ENCODE data around the gene ITPR3. TPM values are rescaled to one million over a fixed set of nuclear protein-coding genes. Genes with fewer than 3 reads are reported as not detected.

The ITPR3 gene
- total RNA-seq, 1 donor from 2014 or later, result 43.0 TPM

GRCh38 chr6:33672808-33673207, 51.7 kb downstream of the ITPR3 start:
- Histone ChIP-seq H3K27ac (no peak overlapping the region), H3K4me3 (no peak overlapping the region), H3K27me3 (no peaks in the 10 kb centered on the region), H3K36me3 (no peaks in the 10 kb centered on the region), H3K9me3 (no peaks in the 10 kb centered on the region), H3K4me1 (no peaks in the 10 kb centered on the region)
- intact Hi-C loops (cut with DNase I), result no loop called here
- DNase-seq (ENCODE audit: low spot score in 2 of 2), result peak; percentile 50 to 79
- TF ChIP-seq, protein P1, sequence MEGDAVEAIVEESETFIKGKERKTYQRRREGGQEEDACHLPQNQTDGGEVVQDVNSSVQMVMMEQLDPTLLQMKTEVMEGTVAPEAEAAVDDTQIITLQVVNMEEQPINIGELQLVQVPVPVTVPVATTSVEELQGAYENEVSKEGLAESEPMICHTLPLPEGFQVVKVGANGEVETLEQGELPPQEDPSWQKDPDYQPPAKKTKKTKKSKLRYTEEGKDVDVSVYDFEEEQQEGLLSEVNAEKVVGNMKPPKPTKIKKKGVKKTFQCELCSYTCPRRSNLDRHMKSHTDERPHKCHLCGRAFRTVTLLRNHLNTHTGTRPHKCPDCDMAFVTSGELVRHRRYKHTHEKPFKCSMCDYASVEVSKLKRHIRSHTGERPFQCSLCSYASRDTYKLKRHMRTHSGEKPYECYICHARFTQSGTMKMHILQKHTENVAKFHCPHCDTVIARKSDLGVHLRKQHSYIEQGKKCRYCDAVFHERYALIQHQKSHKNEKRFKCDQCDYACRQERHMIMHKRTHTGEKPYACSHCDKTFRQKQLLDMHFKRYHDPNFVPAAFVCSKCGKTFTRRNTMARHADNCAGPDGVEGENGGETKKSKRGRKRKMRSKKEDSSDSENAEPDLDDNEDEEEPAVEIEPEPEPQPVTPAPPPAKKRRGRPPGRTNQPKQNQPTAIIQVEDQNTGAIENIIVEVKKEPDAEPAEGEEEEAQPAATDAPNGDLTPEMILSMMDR (IDR thresholded peaks at IDR 0.05), result peak in 2 of 3 experiments; percentile 45 to 51

GRCh38 chr6:33673851-33674250, 52.7 kb downstream of the ITPR3 start:
- Histone ChIP-seq H3K36me3 (no peaks in the 10 kb centered on the region), H3K4me3 (no peak overlapping the region), H3K4me1 (no peaks in the 10 kb centered on the region), H3K9me3 (no peaks in the 10 kb centered on the region), H3K27ac (no peak overlapping the region), H3K27me3 (no peaks in the 10 kb centered on the region)
- no peak for DNase-seq (ENCODE audit: low spot score in 2 of 2)
- intact Hi-C loops (cut with DNase I), result no loop called here
- TF ChIP-seq, protein P1 (IDR thresholded peaks at IDR 0.05), result no peak

- intact Hi-C loops (cut with DNase I), result no loop called here
- Histone ChIP-seq H3K4me1 (no peaks in the 10 kb centered on the region), H3K27me3 (no peaks in the 10 kb centered on the region), H3K36me3 (no peaks in the 10 kb centered on the region), H3K9me3 (no peaks in the 10 kb centered on the region), H3K4me3 (no peak overlapping the region), H3K27ac (no peak overlapping the region)
- no peak for DNase-seq (ENCODE audit: low spot score in 2 of 2)
- TF ChIP-seq, protein P1 (IDR thresholded peaks at IDR 0.05), result no peak
Observed at GRCh38 chr6:33675968-33676367, 54.8 kb downstream of the ITPR3 start.

DNA sequence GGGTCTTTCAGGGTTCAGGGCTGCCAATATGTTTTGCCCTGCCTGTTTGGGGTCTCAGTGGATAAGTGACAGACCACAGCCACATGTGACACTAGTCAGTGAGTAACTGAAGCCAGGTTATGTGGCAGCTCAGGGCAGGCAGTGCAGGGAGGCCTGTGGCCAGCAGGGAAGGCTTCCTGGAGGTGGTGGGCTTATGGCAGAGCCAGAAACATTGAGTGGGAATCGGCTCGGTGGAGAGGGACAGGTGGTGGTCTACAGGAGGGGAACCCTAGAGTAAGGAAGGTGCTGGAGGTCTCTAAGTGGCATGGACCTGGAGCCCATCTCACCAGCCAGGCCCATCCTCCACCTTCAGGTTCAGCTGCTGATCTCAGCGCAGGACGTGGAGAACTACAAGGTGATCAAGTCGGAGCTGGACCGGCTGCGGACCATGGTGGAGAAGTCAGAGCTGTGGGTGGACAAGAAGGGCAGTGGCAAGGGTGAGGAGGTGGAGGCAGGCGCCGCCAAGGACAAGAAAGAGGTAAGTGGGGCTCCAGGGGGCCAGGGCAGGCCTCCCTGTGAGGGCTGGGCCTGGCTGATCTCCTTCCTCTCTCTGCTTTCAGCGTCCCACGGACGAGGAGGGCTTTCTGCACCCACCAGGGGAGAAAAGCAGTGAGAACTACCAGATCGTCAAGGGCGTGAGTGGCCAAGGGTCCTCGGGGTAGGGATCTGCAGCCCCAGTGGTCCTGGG, 55.5 kb downstream of the ITPR3 start:
- no peak for DNase-seq (ENCODE audit: low spot score in 2 of 2)
- no peaks in the 10 kb centered on the region for H3K4me1 ChIP-seq
- no peak overlapping the region for H3K4me3 ChIP-seq
- TF ChIP-seq, protein P1 (IDR thresholded peaks at IDR 0.05), result no peak
- H3K27me3 ChIP-seq, result no peaks in the 10 kb centered on the region
- H3K36me3 ChIP-seq, result no peaks in the 10 kb centered on the region
- intact Hi-C loops (cut with DNase I), result no loop called here
- no peaks in the 10 kb centered on the region for H3K9me3 ChIP-seq
- H3K27ac ChIP-seq, result no peak overlapping the region

GRCh38 chr6:33677143-33677660, 56.1 kb downstream of the ITPR3 start:
- intact Hi-C loops (cut with DNase I), result no loop called here
- H3K9me3 ChIP-seq, result no peaks in the 10 kb centered on the region
- H3K27me3 ChIP-seq, result no peaks in the 10 kb centered on the region
- TF ChIP-seq, protein P1 (IDR thresholded peaks at IDR 0.05), result no peak
- H3K36me3 ChIP-seq, result no peaks in the 10 kb centered on the region
- no peaks in the 10 kb centered on the region for H3K4me1 ChIP-seq
- no peak overlapping the region for H3K27ac ChIP-seq
- H3K4me3 ChIP-seq, result no peak overlapping the region
- no peak for DNase-seq (ENCODE audit: low spot score in 2 of 2)

Measured in ascending aorta (tissue), 2 donors.